Measurements from ENCODE around the gene AGTRAP.

Gene AGTRAP

GRCh38 chr1:11764115-11764514 lies 28.2 kb downstream of the AGTRAP start:
- DNase-seq (ENCODE audit: low read depth): no peak

- no peak for DNase-seq (ENCODE audit: low read depth)
Observed at GRCh38 chr1:11764519-11764918, 28.6 kb downstream of the AGTRAP start.

- DNase-seq (ENCODE audit: low read depth): no peak
Observed at GRCh38 chr1:11765661-11766428, 29.9 kb downstream of the AGTRAP start.

GRCh38 chr1:11766429-11766776 lies 30.5 kb downstream of the AGTRAP start:
- DNase-seq (ENCODE audit: low read depth): no peak

GRCh38 chr1:11767922-11768704 lies 32.2 kb downstream of the AGTRAP start:
- DNase-seq (ENCODE audit: low read depth): no peak

GRCh38 chr1:11768821-11769220 lies 32.9 kb downstream of the AGTRAP start:
- no peak for DNase-seq (ENCODE audit: low read depth)

GRCh38 chr1:11769274-11769673 lies 33.3 kb downstream of the AGTRAP start:
- no peak for DNase-seq (ENCODE audit: low read depth)

- no peak for DNase-seq (ENCODE audit: low read depth)
Observed at GRCh38 chr1:11770011-11770410, 34.1 kb downstream of the AGTRAP start.

GRCh38 chr1:11771481-11772043 lies 35.6 kb downstream of the AGTRAP start:
- no peak for DNase-seq (ENCODE audit: low read depth)

GRCh38 chr1:11772458-11772857 lies 36.5 kb downstream of the AGTRAP start:
- DNase-seq (ENCODE audit: low read depth): no peak

GRCh38 chr1:11774753-11775152 lies 38.8 kb downstream of the AGTRAP start:
- DNase-seq (ENCODE audit: low read depth): no peak

- no peak for DNase-seq (ENCODE audit: low read depth)
Observed at GRCh38 chr1:11777658-11778322, 41.9 kb downstream of the AGTRAP start.

GRCh38 chr1:11778336-11778735 lies 42.4 kb downstream of the AGTRAP start:
- no peak for DNase-seq (ENCODE audit: low read depth)

- DNase-seq (ENCODE audit: low read depth): no peak
Observed at GRCh38 chr1:11778844-11779623, 43.1 kb downstream of the AGTRAP start.

GRCh38 chr1:11779715-11780379 lies 43.9 kb downstream of the AGTRAP start:
- no peak for DNase-seq (ENCODE audit: low read depth)

- DNase-seq (ENCODE audit: low read depth): no peak
Observed at GRCh38 chr1:11780380-11781147, 44.6 kb downstream of the AGTRAP start.

GRCh38 chr1:11781297-11781696 lies 45.4 kb downstream of the AGTRAP start:
- no peak for DNase-seq (ENCODE audit: low read depth)

GRCh38 chr1:11782127-11782708 lies 46.3 kb downstream of the AGTRAP start:
- no peak for DNase-seq (ENCODE audit: low read depth)

- no peak for DNase-seq (ENCODE audit: low read depth)
Observed at GRCh38 chr1:11783556-11783955, 47.6 kb downstream of the AGTRAP start.

Data from stimulated activated CD8-positive, alpha-beta memory T cell treated with anti-CD3 and anti-CD28 coated beads, Interleukin-12 subunit alpha, Interleukin-12 subunit beta, amount 100 ng/mL, for 4 hours (primary cell).